Measurements from ENCODE around the gene S1PR2. TPM values are rescaled to one million over a fixed set of nuclear protein-coding genes. Genes with fewer than 3 reads are reported as not detected.

The S1PR2 gene
- total and polyA plus RNA-seq, 9 of the 15 experiments (the other 6 are each of a cell fraction or from before 2014, with no cell fraction given): 1.5 to 3.9 (median 2.0) TPM

DNA sequence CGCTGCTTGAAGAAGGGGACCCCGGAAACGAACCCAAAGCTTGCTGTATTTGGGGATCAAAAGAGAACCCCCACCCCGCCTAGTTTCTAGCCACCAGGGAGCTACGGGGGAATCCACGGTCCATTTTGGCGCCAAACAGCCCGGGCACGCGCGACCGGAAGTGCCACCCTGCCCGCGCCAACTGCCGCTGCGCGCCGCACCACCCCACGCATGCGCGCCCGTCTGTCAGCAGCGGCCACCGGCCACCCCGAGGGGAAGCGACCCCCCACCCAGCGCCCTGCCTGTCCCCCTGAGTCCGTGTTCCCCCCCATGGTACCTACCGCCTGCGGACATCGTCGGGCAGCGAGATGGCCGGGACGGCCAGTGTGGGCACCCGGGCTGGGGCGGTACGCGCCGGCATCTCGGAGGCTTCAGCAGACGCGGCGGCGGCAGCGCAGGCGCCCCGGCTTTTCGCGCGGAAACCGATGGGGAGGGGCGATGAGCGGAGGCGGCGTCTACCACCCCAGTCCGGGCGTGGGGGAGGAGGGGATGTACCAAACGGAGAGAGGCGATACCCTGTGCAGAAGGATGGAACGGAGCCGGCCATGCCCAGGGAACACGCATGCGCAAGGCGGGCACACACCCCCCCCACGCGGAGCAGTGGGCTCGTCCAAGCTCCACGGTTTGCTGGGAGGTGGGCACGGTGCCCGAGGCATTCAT, 36.5 kb downstream of the S1PR2 start, which contains the start of gene DNMT1 (continued):
- TF ChIP-seq, protein P1, sequence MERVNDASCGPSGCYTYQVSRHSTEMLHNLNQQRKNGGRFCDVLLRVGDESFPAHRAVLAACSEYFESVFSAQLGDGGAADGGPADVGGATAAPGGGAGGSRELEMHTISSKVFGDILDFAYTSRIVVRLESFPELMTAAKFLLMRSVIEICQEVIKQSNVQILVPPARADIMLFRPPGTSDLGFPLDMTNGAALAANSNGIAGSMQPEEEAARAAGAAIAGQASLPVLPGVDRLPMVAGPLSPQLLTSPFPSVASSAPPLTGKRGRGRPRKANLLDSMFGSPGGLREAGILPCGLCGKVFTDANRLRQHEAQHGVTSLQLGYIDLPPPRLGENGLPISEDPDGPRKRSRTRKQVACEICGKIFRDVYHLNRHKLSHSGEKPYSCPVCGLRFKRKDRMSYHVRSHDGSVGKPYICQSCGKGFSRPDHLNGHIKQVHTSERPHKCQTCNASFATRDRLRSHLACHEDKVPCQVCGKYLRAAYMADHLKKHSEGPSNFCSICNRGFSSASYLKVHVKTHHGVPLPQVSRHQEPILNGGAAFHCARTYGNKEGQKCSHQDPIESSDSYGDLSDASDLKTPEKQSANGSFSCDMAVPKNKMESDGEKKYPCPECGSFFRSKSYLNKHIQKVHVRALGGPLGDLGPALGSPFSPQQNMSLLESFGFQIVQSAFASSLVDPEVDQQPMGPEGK (CRISPR knock-in tag; IDR thresholded peaks at IDR 0.05; ENCODE audit: borderline replicate concordance): no peak
- TF ChIP-seq ERF (CRISPR knock-in tag; IDR thresholded peaks at IDR 0.05) (peak; percentile 39; the same call in 1 of the 2 replicates), ZBTB1 (CRISPR knock-in tag; IDR thresholded peaks at IDR 0.05; ENCODE audit: borderline replicate concordance, low read depth) (no peak; the same call in 1 of the 2 replicates), ARID1B (IDR thresholded peaks at IDR 0.05) (no peak; the same call in 1 of the 2 replicates), ZNF707 (CRISPR knock-in tag; conservative IDR thresholded peaks at IDR 0.05) (no peak), ZNF717 (CRISPR knock-in tag; IDR thresholded peaks at IDR 0.05) (no peak), MYNN (IDR thresholded peaks at IDR 0.05) (no peak), MYNN (CRISPR knock-in tag; IDR thresholded peaks at IDR 0.05) (no peak), NCOA6 (IDR thresholded peaks at IDR 0.05) (no peak), ZNF3 (CRISPR knock-in tag; IDR thresholded peaks at IDR 0.05) (no peak), CREBBP (IDR thresholded peaks at IDR 0.05; ENCODE audit: low read depth, low read length) (no peak), KHSRP (IDR thresholded peaks at IDR 0.05) (no peak), ZNF274 (IDR thresholded peaks at IDR 0.05; ENCODE audit: borderline replicate concordance, low read depth, low read length) (no peak), HNRNPK (IDR thresholded peaks at IDR 0.05; ENCODE audit: low read depth, low read length, poor library complexity, severe bottlenecking) (no peak)
- TF ChIP-seq, protein P2, sequence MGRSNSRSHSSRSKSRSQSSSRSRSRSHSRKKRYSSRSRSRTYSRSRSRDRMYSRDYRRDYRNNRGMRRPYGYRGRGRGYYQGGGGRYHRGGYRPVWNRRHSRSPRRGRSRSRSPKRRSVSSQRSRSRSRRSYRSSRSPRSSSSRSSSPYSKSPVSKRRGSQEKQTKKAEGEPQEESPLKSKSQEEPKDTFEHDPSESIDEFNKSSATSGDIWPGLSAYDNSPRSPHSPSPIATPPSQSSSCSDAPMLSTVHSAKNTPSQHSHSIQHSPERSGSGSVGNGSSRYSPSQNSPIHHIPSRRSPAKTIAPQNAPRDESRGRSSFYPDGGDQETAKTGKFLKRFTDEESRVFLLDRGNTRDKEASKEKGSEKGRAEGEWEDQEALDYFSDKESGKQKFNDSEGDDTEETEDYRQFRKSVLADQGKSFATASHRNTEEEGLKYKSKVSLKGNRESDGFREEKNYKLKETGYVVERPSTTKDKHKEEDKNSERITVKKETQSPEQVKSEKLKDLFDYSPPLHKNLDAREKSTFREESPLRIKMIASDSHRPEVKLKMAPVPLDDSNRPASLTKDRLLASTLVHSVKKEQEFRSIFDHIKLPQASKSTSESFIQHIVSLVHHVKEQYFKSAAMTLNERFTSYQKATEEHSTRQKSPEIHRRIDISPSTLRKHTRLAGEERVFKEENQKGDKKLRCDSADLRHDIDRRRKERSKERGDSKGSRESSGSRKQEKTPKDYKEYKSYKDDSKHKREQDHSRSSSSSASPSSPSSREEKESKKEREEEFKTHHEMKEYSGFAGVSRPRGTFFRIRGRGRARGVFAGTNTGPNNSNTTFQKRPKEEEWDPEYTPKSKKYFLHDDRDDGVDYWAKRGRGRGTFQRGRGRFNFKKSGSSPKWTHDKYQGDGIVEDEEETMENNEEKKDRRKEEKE (IDR thresholded peaks at IDR 0.05; ENCODE audit: borderline replicate concordance in 1 of 2, control insufficient read depth in 1 of 2, low read depth in 2 of 2, low read length in 1 of 2): peak in 1 of 2 experiments; percentile 94; a peak in 2 of 4 replicates
- TF ChIP-seq, protein P3, sequence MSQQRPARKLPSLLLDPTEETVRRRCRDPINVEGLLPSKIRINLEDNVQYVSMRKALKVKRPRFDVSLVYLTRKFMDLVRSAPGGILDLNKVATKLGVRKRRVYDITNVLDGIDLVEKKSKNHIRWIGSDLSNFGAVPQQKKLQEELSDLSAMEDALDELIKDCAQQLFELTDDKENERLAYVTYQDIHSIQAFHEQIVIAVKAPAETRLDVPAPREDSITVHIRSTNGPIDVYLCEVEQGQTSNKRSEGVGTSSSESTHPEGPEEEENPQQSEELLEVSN (IDR thresholded peaks at IDR 0.05; ENCODE audit: borderline replicate concordance in 1 of 2, extremely low read depth in 1 of 2, insufficient read depth in 1 of 2, insufficient read length in 1 of 2, low read depth in 1 of 2, low read length in 1 of 2, poor library complexity in 1 of 2, severe bottlenecking in 1 of 2): peak; percentile 52 to 75
- TF ChIP-seq, protein P4, sequence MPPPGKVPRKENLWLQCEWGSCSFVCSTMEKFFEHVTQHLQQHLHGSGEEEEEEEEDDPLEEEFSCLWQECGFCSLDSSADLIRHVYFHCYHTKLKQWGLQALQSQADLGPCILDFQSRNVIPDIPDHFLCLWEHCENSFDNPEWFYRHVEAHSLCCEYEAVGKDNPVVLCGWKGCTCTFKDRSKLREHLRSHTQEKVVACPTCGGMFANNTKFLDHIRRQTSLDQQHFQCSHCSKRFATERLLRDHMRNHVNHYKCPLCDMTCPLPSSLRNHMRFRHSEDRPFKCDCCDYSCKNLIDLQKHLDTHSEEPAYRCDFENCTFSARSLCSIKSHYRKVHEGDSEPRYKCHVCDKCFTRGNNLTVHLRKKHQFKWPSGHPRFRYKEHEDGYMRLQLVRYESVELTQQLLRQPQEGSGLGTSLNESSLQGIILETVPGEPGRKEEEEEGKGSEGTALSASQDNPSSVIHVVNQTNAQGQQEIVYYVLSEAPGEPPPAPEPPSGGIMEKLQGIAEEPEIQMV (tag; conservative IDR thresholded peaks at IDR 0.05; ENCODE audit: low read depth): no peak
- TF ChIP-seq, protein P5, sequence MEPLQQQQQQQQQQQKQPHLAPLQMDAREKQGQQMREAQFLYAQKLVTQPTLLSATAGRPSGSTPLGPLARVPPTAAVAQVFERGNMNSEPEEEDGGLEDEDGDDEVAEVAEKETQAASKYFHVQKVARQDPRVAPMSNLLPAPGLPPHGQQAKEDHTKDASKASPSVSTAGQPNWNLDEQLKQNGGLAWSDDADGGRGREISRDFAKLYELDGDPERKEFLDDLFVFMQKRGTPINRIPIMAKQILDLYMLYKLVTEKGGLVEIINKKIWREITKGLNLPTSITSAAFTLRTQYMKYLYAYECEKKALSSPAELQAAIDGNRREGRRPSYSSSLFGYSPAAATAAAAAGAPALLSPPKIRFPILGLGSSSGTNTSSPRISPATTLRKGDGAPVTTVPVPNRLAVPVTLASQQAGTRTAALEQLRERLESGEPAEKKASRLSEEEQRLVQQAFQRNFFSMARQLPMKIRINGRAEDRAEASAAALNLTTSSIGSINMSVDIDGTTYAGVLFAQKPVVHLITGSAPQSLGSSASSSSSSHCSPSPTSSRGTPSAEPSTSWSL (CRISPR knock-in tag; IDR thresholded peaks at IDR 0.05; ENCODE audit: borderline replicate concordance): no peak

All from K562 (cell line).